ENCODE data around the gene CHCHD6.

CHCHD6 gene

GRCh38 chr3:126837773-126838172 lies 133.7 kb downstream of the CHCHD6 start:
- DNase-seq (ENCODE audit: low read depth), result no peak
- no peak overlapping the region for H3K4me3 ChIP-seq (ENCODE audit: control insufficient read depth, low read depth, low read length)
- TF ChIP-seq CTCF (conservative IDR thresholded peaks at IDR 0.05; ENCODE audit: control insufficient read depth, insufficient read depth, low read depth, low read length), result no peak

- TF ChIP-seq CTCF (conservative IDR thresholded peaks at IDR 0.05; ENCODE audit: control insufficient read depth, insufficient read depth, low read depth, low read length), result no peak
- no peak overlapping the region for H3K4me3 ChIP-seq (ENCODE audit: control insufficient read depth, low read depth, low read length)
- peak; percentile 52 for DNase-seq (ENCODE audit: low read depth)
These were observed 142.1 kb downstream of the CHCHD6 start for GRCh38 chr3:126845920-126846715.

GRCh38 chr3:126847061-126847460 lies 143.0 kb downstream of the CHCHD6 start:
- no peak for DNase-seq (ENCODE audit: low read depth)
- H3K4me3 ChIP-seq (ENCODE audit: control insufficient read depth, low read depth, low read length), result no peak overlapping the region
- no peak for TF ChIP-seq CTCF (conservative IDR thresholded peaks at IDR 0.05; ENCODE audit: control insufficient read depth, insufficient read depth, low read depth, low read length)

GRCh38 chr3:126848991-126849390 lies 145.0 kb downstream of the CHCHD6 start:
- DNase-seq (ENCODE audit: low read depth), result no peak
- no peak overlapping the region for H3K4me3 ChIP-seq (ENCODE audit: control insufficient read depth, low read depth, low read length)
- no peak for TF ChIP-seq CTCF (conservative IDR thresholded peaks at IDR 0.05; ENCODE audit: control insufficient read depth, insufficient read depth, low read depth, low read length)

- DNase-seq (ENCODE audit: low read depth), result no peak
- TF ChIP-seq CTCF (conservative IDR thresholded peaks at IDR 0.05; ENCODE audit: control insufficient read depth, insufficient read depth, low read depth, low read length), result no peak
- H3K4me3 ChIP-seq (ENCODE audit: control insufficient read depth, low read depth, low read length), result no peak overlapping the region
These were observed 145.7 kb downstream of the CHCHD6 start for GRCh38 chr3:126849768-126850167.

GRCh38 chr3:126850370-126851085 lies 146.5 kb downstream of the CHCHD6 start:
- no peak overlapping the region for H3K4me3 ChIP-seq (ENCODE audit: control insufficient read depth, low read depth, low read length)
- DNase-seq (ENCODE audit: low read depth), result no peak
- no peak for TF ChIP-seq CTCF (conservative IDR thresholded peaks at IDR 0.05; ENCODE audit: control insufficient read depth, insufficient read depth, low read depth, low read length)
